NOMO-1 treated with DMSO at 0.1 percent for 48 hours (cell line): ENCODE results near the gene TCF12.
A peak's percentile ranks its signal among the peaks of the same experiment; 100 is the strongest.

Source experiments
- DNase-seq: peaks from one replicate; lab custom pipeline; 2025; ENCODE audit not compliant: unreplicated experiment; lab: John Stamatoyannopoulos, UW

Gene TCF12

DNA sequence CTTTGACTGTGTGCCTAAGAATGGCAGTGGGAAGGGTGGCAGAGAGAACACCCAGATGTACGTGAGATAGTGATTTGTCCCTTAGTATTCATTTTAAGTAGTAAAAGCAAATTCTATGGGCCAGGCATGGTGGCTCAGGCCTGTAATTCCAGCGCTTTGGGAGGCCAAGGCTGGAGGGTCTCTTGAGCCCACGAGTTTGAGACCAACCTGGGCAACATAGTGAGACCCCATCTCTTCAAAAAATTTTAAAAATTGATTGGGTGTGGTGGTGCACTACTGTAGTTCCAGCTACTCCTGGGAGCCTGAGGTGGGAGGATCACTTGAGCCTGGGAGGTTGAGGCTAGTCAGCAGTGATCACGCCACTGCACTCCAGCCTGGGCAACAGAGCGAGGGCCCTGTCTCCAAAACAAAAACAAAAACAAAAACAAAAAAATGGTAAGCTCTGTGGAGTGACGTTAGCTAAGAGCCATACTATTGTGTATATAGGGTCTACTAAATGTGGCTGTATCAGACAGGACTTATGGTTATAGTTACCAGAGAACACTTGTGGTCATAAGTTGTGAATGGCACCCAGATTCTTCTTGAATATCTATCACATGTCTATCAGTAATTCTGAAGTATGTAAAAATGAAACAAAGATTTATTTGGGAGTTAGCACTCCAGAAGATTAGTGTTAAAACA, 171.5 kb downstream of the TCF12 start:
- no peak for DNase-seq

DNA sequence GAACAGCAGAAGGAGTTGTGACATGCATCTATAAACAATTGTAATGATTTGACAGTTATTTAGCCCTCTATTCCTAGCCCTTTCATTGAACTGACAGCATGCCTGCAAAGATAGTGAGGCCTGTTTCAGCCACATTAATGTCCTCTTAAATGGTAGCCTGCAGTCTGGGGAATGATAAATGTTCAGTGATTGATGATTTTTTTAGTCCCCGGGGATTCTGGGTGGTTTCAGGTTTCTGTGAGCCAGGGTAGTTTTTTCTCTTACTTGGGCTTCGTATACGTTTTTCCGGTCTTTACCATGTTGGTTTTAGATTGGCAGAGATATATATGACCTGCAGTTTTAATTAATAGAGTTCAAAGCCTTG, 172.0 kb downstream of the TCF12 start:
- no peak for DNase-seq

DNA sequence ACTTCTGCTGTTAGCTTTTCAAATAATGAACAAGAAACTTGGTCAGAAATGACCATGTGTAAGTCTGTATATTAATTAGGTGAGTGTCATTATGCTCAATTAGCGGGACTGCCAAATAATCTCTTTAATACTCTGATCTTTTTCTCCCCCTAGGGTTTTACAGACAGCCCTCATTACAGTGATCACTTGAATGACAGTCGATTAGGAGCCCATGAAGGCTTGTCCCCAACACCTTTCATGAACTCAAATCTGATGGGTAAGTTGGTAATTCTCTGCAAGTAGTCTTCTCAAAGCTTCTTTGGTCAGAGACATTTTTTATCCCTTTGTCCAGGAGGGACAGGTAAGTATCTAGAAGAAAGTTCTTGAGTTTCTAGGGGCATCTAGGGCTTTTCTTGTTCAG, 173.2 kb downstream of the TCF12 start:
- no peak for DNase-seq

DNA sequence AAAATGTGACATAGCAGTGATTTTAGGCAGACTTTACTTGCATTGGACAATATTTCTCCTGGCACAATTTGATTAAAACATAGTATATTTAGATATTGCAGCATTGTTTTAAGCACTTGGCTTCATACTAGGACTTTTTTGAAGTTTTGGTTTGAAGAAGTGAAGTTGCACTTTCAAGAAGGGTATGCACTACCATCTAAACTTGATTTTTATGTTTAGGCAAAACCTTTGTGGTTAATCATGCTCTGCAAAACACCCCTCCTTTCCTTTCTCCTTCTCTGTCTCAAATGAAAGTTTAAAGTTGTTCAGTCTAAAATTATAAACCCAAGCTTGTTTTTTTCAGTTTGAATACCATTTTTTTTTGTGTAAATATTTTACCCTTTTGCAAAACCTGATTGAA, 173.8 kb downstream of the TCF12 start:
- DNase-seq: no peak

DNA sequence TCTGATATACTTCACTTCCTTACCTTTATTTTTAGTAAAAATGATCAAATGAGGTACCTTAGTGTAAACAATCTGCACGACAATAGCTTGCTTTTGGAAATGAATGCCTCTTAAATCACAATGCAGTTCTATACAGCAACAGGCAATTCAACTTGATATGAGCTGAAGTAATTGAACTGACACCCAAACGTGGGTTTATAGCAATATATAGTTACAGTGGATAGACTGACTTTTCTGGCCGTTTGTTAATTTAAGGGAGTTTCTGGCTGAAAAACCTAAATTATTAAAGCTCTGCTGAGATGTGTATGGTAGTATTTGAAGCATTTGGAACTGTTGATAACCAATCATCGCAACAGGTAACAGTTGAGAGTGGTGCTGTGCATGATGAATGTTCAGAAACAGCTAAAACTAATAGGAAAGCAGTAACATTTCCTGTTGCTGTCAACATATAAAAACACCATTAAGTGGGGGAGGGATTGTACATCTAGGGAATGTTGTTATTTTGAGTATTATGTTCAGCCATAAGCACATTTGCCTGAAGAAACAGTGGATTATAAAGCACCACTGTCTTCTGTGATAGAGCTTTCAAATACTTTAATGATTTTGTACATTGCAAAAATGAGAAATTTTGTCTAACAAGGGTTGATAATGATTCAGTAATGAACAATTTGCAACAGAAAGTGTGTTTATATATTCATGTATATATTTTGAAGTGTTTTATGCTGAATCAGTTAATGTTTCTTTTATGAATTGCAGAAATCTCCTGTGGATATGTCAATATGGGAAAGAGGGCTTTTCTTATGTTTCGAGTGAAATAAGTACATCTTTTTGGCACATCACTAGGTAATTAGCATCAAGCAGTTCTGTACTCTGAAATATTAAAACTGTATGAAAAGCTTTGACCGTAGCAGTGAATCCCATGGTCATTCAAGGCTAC, 176.1 kb downstream of the TCF12 start:
- no peak for DNase-seq

DNA sequence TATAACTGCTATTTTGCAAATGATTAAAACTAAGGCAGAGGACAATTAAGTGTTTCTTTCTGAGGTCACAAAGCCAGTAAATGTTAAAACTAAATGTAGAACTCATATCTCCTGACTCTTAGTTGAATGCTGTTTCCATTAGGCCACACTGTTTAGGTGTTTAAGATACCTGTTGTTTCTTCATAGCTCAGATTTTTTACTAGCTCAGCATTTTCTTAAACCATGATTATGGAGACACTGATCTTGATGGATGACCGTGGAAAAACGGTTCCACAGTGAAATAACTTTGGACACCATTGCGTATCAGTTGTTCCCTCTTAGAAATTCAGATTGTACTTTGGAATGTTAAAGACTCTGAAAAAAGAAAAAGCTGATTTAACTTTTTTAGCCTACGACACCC, 177.5 kb downstream of the TCF12 start:
- DNase-seq: no peak

DNA sequence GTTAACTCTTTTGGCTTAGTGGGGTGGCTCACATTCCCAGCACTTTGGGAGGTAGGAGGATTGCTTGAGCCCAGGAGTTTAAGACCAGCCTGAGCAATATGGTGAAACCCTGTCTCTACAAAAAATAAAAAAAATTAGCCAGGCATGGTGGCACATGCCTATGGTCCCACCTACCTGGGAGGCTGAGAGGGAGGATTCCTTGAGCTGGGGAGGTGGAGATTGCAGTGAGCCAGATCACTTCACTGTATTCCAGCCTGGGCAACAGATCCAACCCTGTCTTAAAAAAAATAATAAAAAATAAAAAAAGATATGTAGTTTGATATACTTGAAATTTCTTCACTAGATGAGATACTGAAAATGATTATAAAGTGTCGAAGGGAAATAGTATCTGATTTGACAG, 178.8 kb downstream of the TCF12 start:
- DNase-seq: no peak

DNA sequence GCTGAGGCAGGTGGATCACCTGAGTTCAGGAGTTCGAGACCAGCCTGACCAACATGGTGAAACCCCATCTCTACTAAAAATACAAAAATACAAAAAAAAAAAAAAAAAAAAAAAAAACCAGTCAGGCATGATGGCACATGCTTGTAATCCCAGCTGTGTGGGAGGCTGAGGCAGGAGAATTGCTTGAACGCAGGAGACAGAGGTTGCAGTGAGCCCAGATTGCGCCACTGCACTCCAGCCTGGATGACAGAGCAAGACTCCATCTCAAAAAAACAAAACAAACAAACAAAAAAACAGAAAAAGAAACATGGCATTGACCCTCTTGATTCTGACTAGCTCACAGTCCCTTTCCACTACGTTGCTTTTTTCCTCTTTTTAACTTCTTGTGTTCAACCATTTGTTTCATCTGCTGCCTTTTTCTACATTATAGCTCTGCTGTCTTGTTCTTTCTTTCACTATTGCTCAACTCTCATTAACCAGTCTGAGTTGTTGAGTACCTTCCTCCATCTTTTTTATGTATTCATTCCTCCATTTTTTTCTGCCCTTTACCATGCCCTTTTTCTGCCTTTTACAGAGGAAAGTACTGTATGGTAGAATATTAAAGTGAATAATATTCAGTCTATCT, 179.6 kb downstream of the TCF12 start:
- DNase-seq: peak; percentile 15

DNA sequence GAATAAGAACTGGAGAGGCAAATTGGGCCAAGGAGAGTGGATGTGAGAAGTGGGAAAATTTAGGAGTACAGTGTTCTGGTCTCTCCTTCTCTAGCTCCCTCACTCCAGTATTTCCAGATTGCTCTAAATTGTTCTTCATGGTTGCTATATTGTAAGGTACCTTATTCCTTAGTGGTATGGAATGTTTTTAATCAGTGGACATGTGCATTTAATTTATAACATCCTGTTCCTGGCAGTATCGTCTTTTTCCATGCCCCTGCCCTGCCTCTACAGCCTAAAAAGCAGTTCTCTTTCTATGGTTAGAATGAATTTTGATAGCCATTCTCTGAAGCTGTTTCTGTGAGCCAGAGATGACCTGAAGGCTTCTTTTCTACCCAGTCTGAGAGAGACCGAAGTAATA, 180.5 kb downstream of the TCF12 start:
- no peak for DNase-seq

DNA sequence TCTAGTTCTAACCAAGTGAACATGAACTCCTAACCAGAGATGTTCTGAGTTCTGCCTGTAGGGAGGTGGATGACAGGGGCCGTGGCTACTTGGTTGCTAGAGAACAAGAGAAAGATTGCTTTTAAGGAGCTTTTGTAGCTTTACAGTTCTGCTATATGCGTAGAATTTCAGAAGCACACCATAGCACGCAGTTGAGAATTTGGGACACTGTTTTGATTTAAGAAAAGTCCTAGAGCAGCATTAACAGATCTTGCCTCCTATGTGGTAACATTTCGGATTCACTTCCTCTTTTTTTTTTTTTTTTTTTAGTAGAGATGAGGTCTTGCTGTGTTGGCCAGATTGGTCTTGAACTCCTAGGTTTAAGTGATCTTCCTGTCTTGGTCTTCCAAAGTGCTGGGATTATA, 181.7 kb downstream of the TCF12 start:
- DNase-seq: peak; percentile 80

DNA sequence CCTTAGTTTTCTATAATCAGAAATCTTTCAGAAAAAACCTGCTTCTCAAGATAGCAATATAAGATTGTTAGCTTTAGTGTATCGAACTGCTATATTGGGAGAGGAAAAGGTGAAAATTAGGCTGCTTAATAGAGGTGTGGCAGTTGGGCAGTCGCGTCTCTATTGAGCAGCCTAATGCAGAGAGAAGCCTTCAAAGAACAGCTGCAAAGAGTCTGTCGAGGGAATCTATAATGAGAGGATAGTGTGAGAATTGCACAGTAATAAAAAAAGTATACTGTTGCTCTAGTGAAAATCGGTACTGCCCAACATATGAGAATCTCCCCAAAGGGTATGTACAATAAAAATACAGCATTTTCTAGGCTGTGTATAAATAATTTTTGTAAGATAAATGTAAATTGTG, 184.4 kb downstream of the TCF12 start:
- DNase-seq: no peak

DNA sequence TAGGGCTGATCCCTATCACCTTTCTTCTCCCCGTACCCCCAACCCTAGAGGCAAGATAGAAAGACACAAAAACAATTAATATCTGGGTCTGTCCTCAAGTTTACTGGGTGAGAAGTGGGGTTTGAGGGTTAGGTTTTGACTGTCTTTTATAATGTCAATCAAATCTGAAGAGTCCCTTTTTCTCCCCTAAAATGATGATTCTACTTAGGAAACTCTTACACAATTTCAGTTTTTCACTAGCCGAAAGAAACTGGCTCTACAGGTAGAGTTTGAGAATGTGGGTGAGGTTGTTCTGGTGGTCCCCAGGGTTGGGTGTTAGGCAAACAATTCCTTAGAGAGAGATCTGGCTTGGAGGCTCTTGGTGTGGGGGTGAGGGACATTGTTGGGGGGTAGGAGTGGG, 189.9 kb downstream of the TCF12 start:
- no peak for DNase-seq

DNA sequence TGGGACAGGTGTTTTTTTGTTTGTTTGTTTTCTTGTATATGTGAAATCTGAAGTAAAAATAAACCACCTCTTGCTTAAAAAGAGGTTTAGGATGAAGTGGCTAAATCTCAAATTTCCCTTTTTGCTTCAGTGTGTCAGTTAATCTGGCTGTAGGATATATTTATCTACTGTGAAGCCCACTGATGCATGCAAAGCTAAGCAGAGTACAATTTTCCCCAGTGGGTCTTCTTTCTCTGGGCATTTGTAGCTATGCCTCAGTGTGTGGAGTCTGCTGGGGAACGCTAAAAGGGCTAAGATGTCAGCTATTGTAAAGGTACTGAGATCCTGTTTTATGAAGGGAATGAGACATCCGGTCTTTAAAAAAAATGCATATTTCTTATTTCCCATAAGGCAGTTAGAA, 190.6 kb downstream of the TCF12 start:
- DNase-seq: no peak

DNA sequence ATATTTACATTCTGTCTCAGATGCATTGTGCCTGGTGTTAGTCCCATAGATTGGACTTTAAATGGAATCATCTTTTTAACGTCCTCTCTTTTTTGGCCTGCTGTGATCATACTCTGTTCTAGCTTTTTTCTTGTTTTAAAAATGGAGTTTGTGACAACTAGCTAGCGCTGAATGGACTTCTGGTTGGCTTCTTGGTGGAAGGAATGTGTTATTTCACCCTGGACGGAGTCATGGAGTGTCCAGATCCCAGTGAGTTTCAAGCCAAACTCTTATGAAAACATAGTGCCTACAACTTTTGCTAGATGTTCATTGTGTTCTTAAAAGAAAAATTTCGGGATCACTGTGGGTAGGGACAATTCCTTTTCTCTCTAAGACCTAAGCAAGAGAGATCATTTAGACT, 192.6 kb downstream of the TCF12 start:
- DNase-seq: no peak

DNA sequence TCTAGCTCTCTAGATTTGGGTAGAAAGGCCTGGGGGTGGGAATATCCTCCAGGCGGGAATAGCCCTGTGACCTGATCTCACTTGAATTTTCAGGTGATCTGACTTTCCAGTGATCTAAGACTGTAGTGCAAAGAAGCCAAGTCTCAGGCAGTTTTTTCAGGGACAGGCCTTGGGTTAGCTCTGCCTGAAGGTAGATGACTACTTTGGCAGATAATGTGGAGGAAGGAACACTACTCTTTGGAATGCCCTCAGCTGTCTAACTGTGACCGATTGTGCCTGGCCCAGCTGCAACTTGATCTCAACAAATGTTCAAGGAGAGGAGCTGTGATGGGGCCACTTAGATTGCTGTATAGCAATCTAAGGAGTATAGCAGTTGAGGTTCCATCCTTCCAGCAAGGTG, 193.7 kb downstream of the TCF12 start:
- no peak for DNase-seq

DNA sequence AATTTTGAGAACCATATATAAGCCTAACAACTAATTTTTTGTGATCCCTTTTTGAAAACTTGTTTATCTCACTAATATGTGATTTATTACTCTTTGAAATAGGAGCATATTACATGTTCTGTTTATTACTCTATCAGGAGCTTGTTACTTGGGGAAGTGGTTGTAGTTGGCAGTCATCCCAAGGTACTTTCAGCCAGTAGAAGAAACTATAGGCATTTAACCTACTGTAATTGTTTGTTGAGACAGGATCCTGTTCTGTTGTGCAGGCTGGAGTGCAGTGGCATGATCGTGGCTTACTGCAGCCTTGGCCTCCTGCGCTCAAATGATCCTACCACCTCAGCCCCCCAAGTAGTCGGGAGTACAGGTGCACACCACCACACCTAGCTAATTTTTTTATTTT, 195.6 kb downstream of the TCF12 start:
- peak; percentile 61 for DNase-seq

DNA sequence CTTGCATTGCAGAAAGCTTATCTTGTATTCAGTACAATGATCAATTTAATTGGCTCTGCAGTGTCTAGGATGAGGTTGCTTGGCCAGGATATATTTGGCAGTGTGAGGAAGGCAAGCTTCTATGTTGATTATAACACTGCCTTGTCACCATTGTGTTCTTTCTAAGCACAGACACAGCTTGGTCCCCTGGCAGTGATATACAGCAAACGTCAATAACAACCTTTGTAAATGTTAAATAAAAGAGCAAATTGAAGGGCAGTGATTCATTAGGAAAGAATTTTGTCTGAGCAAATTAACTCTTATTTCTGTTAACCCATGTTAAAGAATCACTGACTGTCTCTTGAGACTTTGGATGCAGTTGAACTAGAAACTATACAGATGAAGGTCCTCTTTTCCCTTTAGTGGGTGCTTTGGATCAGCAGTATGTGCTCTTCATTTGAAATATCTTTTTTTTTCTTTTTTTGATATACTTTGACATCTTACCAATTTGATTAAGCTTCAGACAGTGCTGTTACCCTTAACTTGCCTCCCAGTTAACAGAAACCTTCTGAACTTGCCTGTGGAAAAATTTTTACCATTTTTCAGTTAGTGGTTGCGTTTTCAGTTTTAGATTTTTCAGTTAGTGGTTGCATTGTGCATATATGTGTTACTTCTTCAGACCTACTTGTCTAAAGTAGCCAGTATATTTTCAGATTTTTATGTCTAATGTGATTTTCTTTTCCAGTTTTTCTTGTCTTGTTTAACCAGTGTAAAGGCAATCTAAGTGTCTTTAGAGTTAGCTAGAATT, 199.8 kb downstream of the TCF12 start:
- DNase-seq: no peak

DNA sequence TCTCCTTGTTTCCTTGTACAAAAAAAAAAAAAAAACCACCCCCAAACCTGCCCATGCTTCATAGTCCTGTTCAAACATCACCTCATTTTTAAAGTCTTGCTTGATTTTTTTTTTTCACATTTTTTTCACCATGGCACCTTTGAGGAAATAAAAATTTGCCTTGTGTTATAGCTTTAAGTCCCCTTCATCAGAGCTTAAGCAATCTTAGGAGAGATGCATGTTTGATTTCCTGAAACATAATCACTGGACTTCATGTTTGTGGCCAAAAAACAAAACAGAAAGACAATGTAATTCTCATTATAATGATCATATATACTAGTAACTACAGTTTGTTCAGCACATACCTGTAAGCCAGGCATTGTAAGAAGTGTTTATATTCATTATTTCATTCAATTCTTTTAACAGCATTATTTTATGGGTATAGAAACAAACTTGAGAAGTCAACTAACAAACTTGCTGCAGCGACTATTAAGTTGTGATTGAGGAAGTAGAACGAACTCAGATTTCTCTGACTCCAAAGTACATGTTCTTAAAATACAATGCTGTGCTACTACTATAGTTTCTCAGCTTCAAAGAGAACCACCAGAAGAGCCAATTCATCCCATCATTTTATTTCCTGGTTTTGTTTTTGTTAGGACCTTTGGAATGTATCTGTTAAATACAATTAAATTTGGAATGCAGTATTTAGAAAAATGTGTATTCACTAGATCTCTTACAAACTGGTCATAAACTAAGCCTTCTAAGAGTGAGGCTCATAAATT, 203.8 kb downstream of the TCF12 start:
- DNase-seq: peak; percentile 47

DNA sequence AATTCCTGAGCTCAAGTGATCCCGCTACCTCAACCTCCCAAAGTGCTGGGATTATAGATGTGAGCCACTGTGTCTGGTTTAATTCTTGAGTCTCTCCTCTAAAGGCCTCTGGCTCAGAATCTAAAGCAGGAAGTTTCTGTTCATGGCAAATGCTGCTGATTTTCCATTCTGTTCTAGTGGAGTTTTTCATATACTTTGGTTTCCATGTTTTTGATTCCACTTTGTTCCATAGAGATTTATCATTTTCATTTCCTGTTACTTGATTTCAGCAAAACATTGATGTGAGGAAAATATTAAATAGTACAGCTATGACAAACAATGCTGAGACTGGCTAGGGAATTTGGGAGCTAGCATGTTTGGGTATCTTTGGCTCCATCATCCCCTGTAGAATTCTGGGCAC, 205.6 kb downstream of the TCF12 start:
- no peak for DNase-seq

DNA sequence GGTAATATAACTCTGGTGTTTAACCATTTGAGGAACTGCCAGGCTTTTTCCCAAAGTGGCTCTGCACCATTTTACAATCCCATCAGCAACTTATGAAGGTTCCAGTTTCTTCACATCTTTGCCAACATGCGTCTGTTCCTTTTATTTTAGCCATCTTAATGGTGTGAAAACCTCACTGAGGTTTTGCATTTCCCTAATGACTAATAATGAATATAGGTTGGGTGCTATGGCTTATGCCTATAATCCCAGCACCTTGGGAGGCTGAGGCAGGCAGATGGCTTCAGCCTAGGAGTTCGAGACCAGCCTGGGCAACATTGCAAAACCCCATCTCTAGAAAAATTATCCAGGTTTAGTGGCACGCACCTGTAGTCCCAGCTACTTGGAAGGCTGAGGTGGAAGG, 210.6 kb downstream of the TCF12 start:
- no peak for DNase-seq

DNA sequence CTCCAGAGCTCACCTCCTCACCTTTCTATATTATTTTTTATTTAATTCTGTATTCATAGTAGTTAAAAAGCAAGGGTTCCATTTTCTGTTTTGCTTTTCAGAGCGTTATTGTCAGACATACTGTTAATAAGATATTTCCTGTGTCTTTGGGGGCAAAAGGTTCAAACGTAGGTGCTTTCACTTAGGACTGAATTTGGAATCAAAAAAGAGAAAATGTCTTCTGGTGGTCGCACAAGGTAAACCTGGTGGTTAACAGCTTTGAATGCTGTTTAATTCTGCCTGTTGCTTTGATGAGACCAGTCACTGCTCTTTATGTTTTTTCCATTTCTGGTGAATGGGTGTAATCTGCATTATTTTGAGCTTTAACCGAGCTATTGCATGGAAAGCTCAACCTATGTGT, 212.5 kb downstream of the TCF12 start:
- DNase-seq: no peak
